Measurements from ENCODE around the gene SFMBT2. TPM values are rescaled to one million over a fixed set of nuclear protein-coding genes. Genes with fewer than 3 reads are reported as not detected.

The SFMBT2 gene
- total RNA-seq, 1 experiment from 2014 or later = 0.02 TPM

GRCh38 chr10:7194571-7194970 is 216.3 kb downstream of the SFMBT2 start:
- intact Hi-C loops (cut with micrococcal nuclease) = no loop called here
- BruUV-seq (replicated peaks) = no TSS peak
- Histone ChIP-seq H4K20me1 (ENCODE audit: insufficient read depth) (no peaks in the 10 kb centered on the region), H3K9me3 (ENCODE audit: control insufficient read depth in 1 of 2, insufficient read depth in 1 of 2, low read depth in 1 of 2, low read length in 2 of 2) (no peaks in the 10 kb centered on the region), H3K27me3 (ENCODE audit: insufficient read depth, low read length) (0 out of 2 replicates have a peak, but pooled peaks cover 16% of the 10 kb centered on the region), H3K9me2 (ENCODE audit: insufficient read depth) (no peaks in the 10 kb centered on the region), H3K4me1 (ENCODE audit: control insufficient read depth in 1 of 2, insufficient read depth in 2 of 2, low read length in 2 of 2) (no peaks in the 10 kb centered on the region), H3K79me2 (ENCODE audit: insufficient read depth, low read length) (no peaks in the 10 kb centered on the region), H3K36me3 (ENCODE audit: control insufficient read depth in 1 of 2, insufficient read depth in 2 of 2, low read length in 2 of 2) (no peaks in the 10 kb centered on the region), H3K9ac (ENCODE audit: low read length) (no peak overlapping the region), H3K4me3 (replicated peaks in 1 of 2; ENCODE audit: low read depth in 1 of 2, low read length in 2 of 2) (no peak overlapping the region), H3K4me2 (ENCODE audit: low read length) (no peak overlapping the region), H3K27ac (ENCODE audit: low read depth, low read length) (no peak overlapping the region), H2AFZ (ENCODE audit: low read depth, low read length, poor library complexity, severe bottlenecking) (no peak overlapping the region)
- no peak for TF ChIP-seq RAD21 (IDR thresholded peaks at IDR 0.05; ENCODE audit: low read depth)
- TF ChIP-seq SRF (IDR thresholded peaks at IDR 0.05; ENCODE audit: low read depth) = no peak
- no peak for TF ChIP-seq FOSL1 (IDR thresholded peaks at IDR 0.05; ENCODE audit: low read depth)
- no peak for TF ChIP-seq CBX3 (IDR thresholded peaks at IDR 0.05; ENCODE audit: low read depth)
- TF ChIP-seq JUND (IDR thresholded peaks at IDR 0.05) = no peak
- TF ChIP-seq SP1 (IDR thresholded peaks at IDR 0.05; ENCODE audit: low read depth) = no peak
- TF ChIP-seq MAX (IDR thresholded peaks at IDR 0.05) = no peak
- POLR2A ChIA-PET = no interaction called here
- RAD21 ChIA-PET (ENCODE audit: low non-redundant PET in 1 of 2, low total read pairs in 2 of 2, uncharacterized antibody in 2 of 2, unreplicated experiment in 2 of 2) = no interaction called here
- CTCF ChIA-PET = no interaction called here
- no peak for ATAC-seq
- no peak for DNase-seq (ENCODE audit: low read depth, low spot score)

GRCh38 chr10:7193369-7193768 is 217.5 kb downstream of the SFMBT2 start:
- ChIA-PET RAD21 (ENCODE audit: low non-redundant PET in 1 of 2, low total read pairs in 2 of 2, uncharacterized antibody in 2 of 2, unreplicated experiment in 2 of 2) (no interaction called here), POLR2A (no interaction called here), CTCF (no interaction called here)
- H3K9ac ChIP-seq (ENCODE audit: low read length) = no peak overlapping the region
- no peak overlapping the region for H2AFZ ChIP-seq (ENCODE audit: low read depth, low read length, poor library complexity, severe bottlenecking)
- no peaks in the 10 kb centered on the region for H3K9me3 ChIP-seq (ENCODE audit: control insufficient read depth in 1 of 2, insufficient read depth in 1 of 2, low read depth in 1 of 2, low read length in 2 of 2)
- no peaks in the 10 kb centered on the region for H4K20me1 ChIP-seq (ENCODE audit: insufficient read depth)
- no peak for TF ChIP-seq ZFX (IDR thresholded peaks at IDR 0.05)
- no peak for TF ChIP-seq POLR2A (IDR thresholded peaks at IDR 0.05; ENCODE audit: borderline replicate concordance, extremely low read depth, insufficient read depth, insufficient read length)
- TF ChIP-seq TCF7L2 (IDR thresholded peaks at IDR 0.05; ENCODE audit: borderline replicate concordance, extremely low read depth, insufficient read depth, insufficient read length) = no peak
- no peak for TF ChIP-seq SP1 (IDR thresholded peaks at IDR 0.05; ENCODE audit: low read depth)
- TF ChIP-seq ZBTB33 (IDR thresholded peaks at IDR 0.05; ENCODE audit: extremely low read depth, insufficient replicate concordance, low read length) = no peak
- TF ChIP-seq REST (IDR thresholded peaks at IDR 0.05; ENCODE audit: low read depth) = no peak
- no peak for TF ChIP-seq ELF1 (IDR thresholded peaks at IDR 0.05; ENCODE audit: borderline replicate concordance, low read depth)
- no peak for TF ChIP-seq JUND (IDR thresholded peaks at IDR 0.05)
- TF ChIP-seq FOSL1 (IDR thresholded peaks at IDR 0.05; ENCODE audit: low read depth) = no peak
- TF ChIP-seq POLR2AphosphoS5 (IDR thresholded peaks at IDR 0.05; ENCODE audit: low read depth, low read length) = no peak
- H3K79me2 ChIP-seq (ENCODE audit: insufficient read depth, low read length) = no peaks in the 10 kb centered on the region
- H3K9me2 ChIP-seq (ENCODE audit: insufficient read depth) = no peaks in the 10 kb centered on the region
- no peaks in the 10 kb centered on the region for H3K36me3 ChIP-seq (ENCODE audit: control insufficient read depth in 1 of 2, insufficient read depth in 2 of 2, low read length in 2 of 2)
- no peak overlapping the region for H3K4me2 ChIP-seq (ENCODE audit: low read length)
- no peak for ATAC-seq
- 0 out of 2 replicates have a peak, but pooled peaks cover 14% of the 10 kb centered on the region for H3K27me3 ChIP-seq (ENCODE audit: insufficient read depth, low read length)
- BruUV-seq (replicated peaks) = no TSS peak
- H3K4me1 ChIP-seq (ENCODE audit: control insufficient read depth in 1 of 2, insufficient read depth in 2 of 2, low read length in 2 of 2) = no peaks in the 10 kb centered on the region
- intact Hi-C loops (cut with micrococcal nuclease) = no loop called here
- no peak overlapping the region for H3K27ac ChIP-seq (ENCODE audit: low read depth, low read length)
- no peak overlapping the region for H3K4me3 ChIP-seq (replicated peaks in 1 of 2; ENCODE audit: low read depth in 1 of 2, low read length in 2 of 2)
- DNase-seq (ENCODE audit: low read depth, low spot score) = no peak

Data from HCT116 (cell line).